GM12872 (cell line): ENCODE results near the gene ALX4.

Source experiments
- TF ChIP-seq, protein P1 (sequence below): IDR thresholded peaks from 3 replicates; pipeline ENCODE4 v1.5.1; 2011; ENCODE audit warnings: low read depth, mild to moderate bottlenecking, low read length, moderate library complexity; ENCODE audit not compliant: insufficient read depth

Gene ALX4

DNA sequence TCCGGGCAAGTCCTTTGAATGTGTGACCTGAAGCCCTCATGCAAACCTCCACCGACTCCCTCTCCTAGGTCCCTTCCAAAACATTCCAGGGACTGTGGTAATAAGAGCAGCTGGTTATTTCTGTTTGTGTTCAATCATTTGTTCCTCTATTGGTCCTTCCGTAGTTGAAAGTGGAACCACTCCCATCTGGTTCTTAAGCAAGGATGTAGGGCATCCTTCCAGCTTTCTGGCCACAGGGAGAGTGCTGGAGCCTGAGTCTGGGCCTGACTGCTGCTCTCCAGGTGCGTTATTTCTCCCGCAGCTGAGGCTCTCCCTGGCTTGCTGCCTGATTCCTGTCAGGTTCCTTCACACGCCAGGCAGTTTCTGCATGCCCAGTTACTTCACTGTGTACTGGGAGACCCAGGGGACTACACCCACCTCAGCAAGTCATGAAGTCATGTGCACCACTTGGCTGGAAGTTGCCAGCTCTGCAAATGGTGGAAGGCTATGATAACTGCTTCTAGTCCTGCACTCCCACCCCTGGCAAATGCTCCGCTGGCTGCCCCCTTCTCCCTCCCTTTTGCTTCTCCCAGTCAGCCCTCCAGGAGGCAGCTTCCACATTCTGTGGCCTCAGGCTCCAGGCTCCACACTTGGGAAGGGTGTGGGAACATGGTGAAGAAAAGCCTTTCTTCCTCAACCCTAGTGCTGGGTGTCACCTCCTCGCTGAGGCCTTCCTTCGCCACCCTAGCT is 4.0 kb upstream of the ALX4 start:
- TF ChIP-seq, protein P1, sequence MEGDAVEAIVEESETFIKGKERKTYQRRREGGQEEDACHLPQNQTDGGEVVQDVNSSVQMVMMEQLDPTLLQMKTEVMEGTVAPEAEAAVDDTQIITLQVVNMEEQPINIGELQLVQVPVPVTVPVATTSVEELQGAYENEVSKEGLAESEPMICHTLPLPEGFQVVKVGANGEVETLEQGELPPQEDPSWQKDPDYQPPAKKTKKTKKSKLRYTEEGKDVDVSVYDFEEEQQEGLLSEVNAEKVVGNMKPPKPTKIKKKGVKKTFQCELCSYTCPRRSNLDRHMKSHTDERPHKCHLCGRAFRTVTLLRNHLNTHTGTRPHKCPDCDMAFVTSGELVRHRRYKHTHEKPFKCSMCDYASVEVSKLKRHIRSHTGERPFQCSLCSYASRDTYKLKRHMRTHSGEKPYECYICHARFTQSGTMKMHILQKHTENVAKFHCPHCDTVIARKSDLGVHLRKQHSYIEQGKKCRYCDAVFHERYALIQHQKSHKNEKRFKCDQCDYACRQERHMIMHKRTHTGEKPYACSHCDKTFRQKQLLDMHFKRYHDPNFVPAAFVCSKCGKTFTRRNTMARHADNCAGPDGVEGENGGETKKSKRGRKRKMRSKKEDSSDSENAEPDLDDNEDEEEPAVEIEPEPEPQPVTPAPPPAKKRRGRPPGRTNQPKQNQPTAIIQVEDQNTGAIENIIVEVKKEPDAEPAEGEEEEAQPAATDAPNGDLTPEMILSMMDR: no peak

GRCh38 chr11:44312876-44313275 is 2.9 kb upstream of the ALX4 start:
- TF ChIP-seq, protein P1: no peak

GRCh38 chr11:44311339-44312261 is 1.7 kb upstream of the ALX4 start:
- TF ChIP-seq, protein P1: no peak

- TF ChIP-seq, protein P1: no peak
Measured at GRCh38 chr11:44310463-44311272, 729 bp upstream of the ALX4 start.

- TF ChIP-seq, protein P1: no peak
Measured at GRCh38 chr11:44310206-44310462, 195 bp upstream of the ALX4 start.

GRCh38 chr11:44308923-44309477 is 939 bp downstream of the ALX4 start:
- TF ChIP-seq, protein P1: no peak
